Stomach smooth muscle (tissue), 2 donors: ENCODE data around the gene CLIC4.

Experiments
- H3K27ac ChIP-seq: one replicate; pipeline ENCODE4 v1.7.0; 2013; ENCODE audit warnings: mild to moderate bottlenecking, low read length, inconsistent platforms
- H3K27me3 ChIP-seq, 2 donors: one replicate each; pipeline ENCODE4 v1.7.0; 2013; ENCODE audit warnings: low read length in 2 of 2; ENCODE audit not compliant: insufficient read depth in 2 of 2, control insufficient read depth in 1 of 2
- H3K36me3 ChIP-seq, 2 donors: one replicate each; pipeline ENCODE4 v1.7.0; 2013; ENCODE audit warnings: low read length in 2 of 2; ENCODE audit not compliant: control insufficient read depth in 2 of 2, insufficient read depth in 2 of 2
- H3K4me1 ChIP-seq: one replicate; pipeline ENCODE4 v1.7.0; 2013; ENCODE audit warnings: low read length; ENCODE audit not compliant: control insufficient read depth, insufficient read depth
- H3K4me3 ChIP-seq, 2 donors: one replicate each; pipeline ENCODE4 v1.7.0; 2013; ENCODE audit warnings: low read length in 2 of 2
- H3K9ac ChIP-seq, 2 donors: one replicate each; pipeline ENCODE4 v1.7.0; 2013; ENCODE audit warnings: low read length in 2 of 2, mild to moderate bottlenecking in 1 of 2
- H3K9me3 ChIP-seq, 2 donors: one replicate each; pipeline ENCODE4 v1.7.0; 2013; ENCODE audit warnings: low read length in 2 of 2; ENCODE audit not compliant: control insufficient read depth in 2 of 2
- donor health status: healthy.
- donor health status: Pancreatic carcinoma.

The CLIC4 gene

GRCh38 chr1:24850328-24850920, 105.2 kb downstream of the CLIC4 start:
- Histone ChIP-seq H3K9me3 (no peaks in the 10 kb centered on the region), H3K9ac (no peak overlapping the region), H3K4me1 (peaks cover 11% of the 10 kb centered on the region), H3K27me3 (no peaks in the 10 kb centered on the region), H3K4me3 (no peak overlapping the region), H3K36me3 (no peaks in the 10 kb centered on the region), H3K27ac (no peak overlapping the region)

GRCh38 chr1:24853649-24854048, 108.4 kb downstream of the CLIC4 start:
- Histone ChIP-seq H3K4me3 (no peak overlapping the region), H3K27ac (no peak overlapping the region), H3K36me3 (no peaks in the 10 kb centered on the region), H3K9ac (no peak overlapping the region), H3K9me3 (no peaks in the 10 kb centered on the region), H3K27me3 (peaks cover 2 to 3% of the 10 kb centered on the region in 2 donors), H3K4me1 (peaks cover 2% of the 10 kb centered on the region)

- no peaks in the 10 kb centered on the region for H3K4me1 ChIP-seq
- H3K36me3 ChIP-seq = no peaks in the 10 kb centered on the region
- H3K27ac ChIP-seq = no peak overlapping the region
These were observed 110.2 kb downstream of the CLIC4 start for GRCh38 chr1:24855474-24855873.

GRCh38 chr1:24856787-24857506, 111.7 kb downstream of the CLIC4 start:
- no peak overlapping the region for H3K4me3 ChIP-seq
- no peak overlapping the region for H3K27ac ChIP-seq
- no peaks in the 10 kb centered on the region for H3K36me3 ChIP-seq
- H3K4me1 ChIP-seq = no peaks in the 10 kb centered on the region
- no peaks in the 10 kb centered on the region for H3K9me3 ChIP-seq
- peaks cover 10 to 11% of the 10 kb centered on the region in 2 donors for H3K27me3 ChIP-seq
- H3K9ac ChIP-seq = no peak overlapping the region

More at GRCh38 chr1:24855474-24855873, 110.2 kb downstream of the CLIC4 start:
- Histone ChIP-seq H3K27me3 (peaks cover 2 to 3% of the 10 kb centered on the region in 2 donors), H3K9ac (no peak overlapping the region), H3K4me3 (no peak overlapping the region), H3K9me3 (no peaks in the 10 kb centered on the region)

GRCh38 chr1:24857507-24858133, 112.4 kb downstream of the CLIC4 start:
- Histone ChIP-seq H3K4me3 (no peak overlapping the region), H3K9me3 (no peaks in the 10 kb centered on the region), H3K36me3 (no peaks in the 10 kb centered on the region), H3K9ac (no peak overlapping the region), H3K27me3 (peaks cover 13 to 15% of the 10 kb centered on the region in 2 donors), H3K4me1 (no peaks in the 10 kb centered on the region), H3K27ac (no peak overlapping the region)

GRCh38 chr1:24858277-24858676, 113.0 kb downstream of the CLIC4 start:
- no peak overlapping the region for H3K4me3 ChIP-seq
- peaks cover 13 to 18% of the 10 kb centered on the region in 2 donors for H3K27me3 ChIP-seq

GRCh38 chr1:24859063-24860010, 114.1 kb downstream of the CLIC4 start:
- Histone ChIP-seq H3K36me3 (no peaks in the 10 kb centered on the region), H3K9ac (no peak overlapping the region), H3K4me1 (peaks cover 2% of the 10 kb centered on the region), H3K4me3 (no peak overlapping the region), H3K9me3 (no peaks in the 10 kb centered on the region), H3K27me3 (peaks cover 13 to 18% of the 10 kb centered on the region in 2 donors), H3K27ac (no peak overlapping the region)

More at GRCh38 chr1:24858277-24858676, 113.0 kb downstream of the CLIC4 start:
- H3K36me3 ChIP-seq = no peaks in the 10 kb centered on the region
- no peaks in the 10 kb centered on the region for H3K9me3 ChIP-seq
- peaks cover 2% of the 10 kb centered on the region for H3K4me1 ChIP-seq
- no peak overlapping the region for H3K27ac ChIP-seq
- H3K9ac ChIP-seq = no peak overlapping the region

GRCh38 chr1:24860841-24861240, 115.6 kb downstream of the CLIC4 start:
- Histone ChIP-seq H3K4me3 (no peak overlapping the region), H3K9me3 (no peaks in the 10 kb centered on the region), H3K9ac (no peak overlapping the region), H3K27me3 (peaks cover 14 to 18% of the 10 kb centered on the region in 2 donors), H3K36me3 (no peaks in the 10 kb centered on the region), H3K4me1 (peaks cover 2% of the 10 kb centered on the region), H3K27ac (no peak overlapping the region)

- H3K9ac ChIP-seq = no peak overlapping the region
- peaks cover 22 to 26% of the 10 kb centered on the region in 2 donors for H3K27me3 ChIP-seq
- no peak overlapping the region for H3K27ac ChIP-seq
These were observed 116.8 kb downstream of the CLIC4 start for GRCh38 chr1:24861821-24862727.

More at GRCh38 chr1:24861821-24862727, 116.8 kb downstream of the CLIC4 start:
- no peaks in the 10 kb centered on the region for H3K9me3 ChIP-seq
- H3K4me3 ChIP-seq = no peak overlapping the region
- peaks cover 2% of the 10 kb centered on the region for H3K4me1 ChIP-seq
- H3K36me3 ChIP-seq = no peaks in the 10 kb centered on the region
